ENCODE results near the gene ERMN.

The ERMN gene

GRCh38 chr2:157339965-157340655 is 14.5 kb upstream of the ERMN start:
- no peak for DNase-seq
- Mint-ChIP-seq H3K9me3 (peaks cover 35% of the 10 kb centered on the region), H3K27me3 (no peaks in the 10 kb centered on the region), H3K4me1 (ENCODE audit: low read depth) (peaks cover 43% of the 10 kb centered on the region), H3K4me3 (no peak overlapping the region), H3K27ac (no peak overlapping the region), H3K36me3 (ENCODE audit: low read depth) (peaks cover 46% of the 10 kb centered on the region)

DNA sequence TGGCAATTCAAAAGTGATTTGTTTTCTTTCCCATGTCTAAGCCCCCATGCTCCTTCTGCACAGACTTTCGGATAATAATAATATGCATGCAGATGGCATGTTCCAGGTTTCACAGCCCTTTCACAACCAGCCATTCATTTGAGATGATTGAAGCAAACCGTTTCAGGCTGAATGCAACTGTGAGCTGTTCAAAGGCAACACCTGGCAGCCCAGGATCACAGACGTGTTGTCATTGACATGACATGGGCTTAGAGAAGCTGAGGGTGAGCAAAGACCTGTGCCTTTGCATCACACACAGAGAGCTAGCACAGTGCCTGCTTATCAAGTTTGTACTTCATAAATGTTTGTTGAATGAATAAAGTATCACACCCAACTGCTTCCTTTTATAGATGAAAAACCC is 12.4 kb upstream of the ERMN start:
- Mint-ChIP-seq H3K27ac (no peak overlapping the region), H3K4me3 (no peak overlapping the region), H3K36me3 (ENCODE audit: low read depth) (peaks cover 25% of the 10 kb centered on the region), H3K27me3 (no peaks in the 10 kb centered on the region), H3K9me3 (peaks cover 15% of the 10 kb centered on the region), H3K4me1 (ENCODE audit: low read depth) (peaks cover 64% of the 10 kb centered on the region)
- no peak for DNase-seq

- Mint-ChIP-seq H3K27ac (peak overlapping the region; percentile 69), H3K4me1 (ENCODE audit: low read depth) (peaks cover 79% of the 10 kb centered on the region), H3K9me3 (no peaks in the 10 kb centered on the region), H3K36me3 (ENCODE audit: low read depth) (peaks cover 9% of the 10 kb centered on the region), H3K4me3 (no peak overlapping the region), H3K27me3 (no peaks in the 10 kb centered on the region)
- no peak for DNase-seq
Observed at GRCh38 chr2:157336137-157337010, 10.8 kb upstream of the ERMN start.

GRCh38 chr2:157334797-157335196 is 9.2 kb upstream of the ERMN start:
- DNase-seq = no peak
- Mint-ChIP-seq H3K27ac (peak overlapping the region; percentile 80), H3K9me3 (no peaks in the 10 kb centered on the region), H3K4me3 (peak overlapping the region; percentile 22), H3K27me3 (no peaks in the 10 kb centered on the region), H3K4me1 (ENCODE audit: low read depth) (peaks cover 88% of the 10 kb centered on the region), H3K36me3 (ENCODE audit: low read depth) (peaks cover 1% of the 10 kb centered on the region)

- Mint-ChIP-seq H3K27ac (peak overlapping the region; percentile 84), H3K4me3 (peak overlapping the region; percentile 11), H3K9me3 (no peaks in the 10 kb centered on the region), H3K4me1 (ENCODE audit: low read depth) (peaks cover 89% of the 10 kb centered on the region), H3K27me3 (no peaks in the 10 kb centered on the region), H3K36me3 (ENCODE audit: low read depth) (no peaks in the 10 kb centered on the region)
- DNase-seq = no peak
Observed at GRCh38 chr2:157334335-157334734, 8.7 kb upstream of the ERMN start.

DNA sequence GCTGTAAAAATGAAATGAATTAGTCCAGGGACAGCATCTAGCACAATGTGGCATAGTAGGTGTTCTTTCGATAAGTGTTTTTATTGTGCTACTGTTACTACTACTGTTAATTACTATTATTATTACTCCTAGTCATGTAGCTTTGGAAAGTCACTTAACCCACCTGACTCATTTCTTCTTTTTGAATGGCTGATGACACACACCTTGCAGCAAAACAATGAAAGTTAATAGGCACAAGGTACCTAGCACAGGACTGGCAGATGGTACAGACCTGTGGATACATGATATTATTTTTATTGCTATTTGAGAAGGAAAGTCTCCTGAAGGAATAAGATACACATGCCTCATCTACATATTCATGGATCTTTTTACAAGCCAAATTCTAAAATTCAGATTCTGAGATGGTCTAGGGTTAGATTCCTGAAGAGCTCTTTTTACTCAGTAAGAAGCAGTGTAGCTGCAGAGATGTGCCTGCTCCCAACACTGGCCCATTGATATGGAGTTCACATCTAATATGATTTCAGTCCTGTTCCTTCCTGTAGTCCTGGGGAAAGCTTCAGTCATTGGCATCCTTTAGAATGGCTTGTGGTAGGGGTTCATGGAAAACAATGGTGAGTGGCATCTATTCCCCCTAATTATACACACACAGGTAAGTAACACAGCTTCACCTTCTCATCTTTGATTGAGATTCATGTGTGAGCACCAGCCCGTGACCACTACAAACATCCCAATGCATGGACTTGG is 7.9 kb upstream of the ERMN start:
- H3K9me3 Mint-ChIP-seq = no peaks in the 10 kb centered on the region
- no peaks in the 10 kb centered on the region for H3K36me3 Mint-ChIP-seq (ENCODE audit: low read depth)
- DNase-seq = no peak
- no peaks in the 10 kb centered on the region for H3K27me3 Mint-ChIP-seq
- H3K4me3 Mint-ChIP-seq = no peak overlapping the region
- H3K27ac Mint-ChIP-seq = peak overlapping the region; percentile 84
- peaks cover 91% of the 10 kb centered on the region for H3K4me1 Mint-ChIP-seq (ENCODE audit: low read depth)

DNA sequence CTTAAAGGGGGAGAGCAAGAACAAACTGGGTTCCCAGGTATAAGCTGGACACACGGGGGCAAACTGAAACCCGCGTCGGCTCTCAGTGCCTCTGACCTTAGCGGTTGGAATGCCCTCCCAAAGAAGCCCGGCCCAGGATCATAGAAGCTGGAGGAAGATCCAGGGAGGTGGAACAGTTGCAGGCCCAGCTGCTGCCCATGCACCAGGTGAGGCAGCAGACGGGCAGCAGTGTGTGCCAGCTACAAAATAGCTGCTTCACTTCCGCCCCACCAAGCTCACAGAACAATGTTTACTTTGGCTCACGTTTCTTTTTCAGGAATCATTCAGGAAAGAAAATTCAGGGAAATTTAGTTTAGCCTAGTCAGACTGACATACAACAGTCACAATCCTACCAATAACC is 3.9 kb upstream of the ERMN start:
- Mint-ChIP-seq H3K4me1 (ENCODE audit: low read depth) (peaks cover 75% of the 10 kb centered on the region), H3K36me3 (ENCODE audit: low read depth) (no peaks in the 10 kb centered on the region), H3K4me3 (no peak overlapping the region), H3K27me3 (no peaks in the 10 kb centered on the region), H3K27ac (no peak overlapping the region), H3K9me3 (no peaks in the 10 kb centered on the region)
- DNase-seq = no peak

DNA sequence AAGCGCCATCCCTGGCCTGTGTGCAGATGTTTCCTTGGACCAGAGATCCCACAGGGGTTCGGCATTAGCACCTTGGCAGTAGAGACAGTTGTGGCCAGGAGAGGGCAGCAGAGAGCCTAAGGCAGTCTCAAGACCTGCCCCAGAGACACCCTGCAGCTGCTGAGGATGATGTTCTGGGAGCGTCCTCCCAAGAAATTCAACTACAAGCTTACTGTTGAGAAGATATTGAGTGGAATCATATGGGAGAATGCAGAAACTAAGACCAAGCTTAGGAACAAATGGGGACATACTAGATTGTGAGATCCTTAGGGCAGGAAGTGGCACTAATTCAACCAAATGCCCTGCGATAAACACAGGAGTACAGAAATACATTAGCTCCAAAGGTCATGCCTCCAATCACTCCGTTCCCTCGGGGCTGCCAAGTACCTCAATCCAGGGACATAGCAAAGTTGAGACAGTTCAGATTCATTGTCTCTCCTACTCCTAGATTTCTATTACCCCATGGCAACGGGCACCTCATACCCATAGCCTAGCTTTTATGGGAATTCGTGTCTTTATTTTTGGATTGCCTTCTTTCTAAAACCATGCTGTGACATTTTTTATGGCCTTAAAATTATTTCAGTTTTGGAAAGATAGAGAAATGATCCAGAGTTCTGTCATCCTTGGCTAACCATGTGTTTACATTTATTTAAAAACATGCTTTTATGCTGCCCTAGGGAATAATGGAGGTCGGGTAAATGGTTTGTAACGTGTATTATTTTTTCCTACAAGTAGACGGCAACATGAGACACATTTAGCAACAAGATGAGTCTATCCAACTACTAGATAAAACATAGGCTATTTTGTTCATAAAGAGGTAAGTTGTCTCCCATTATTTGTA is 2.2 kb upstream of the ERMN start:
- H3K36me3 Mint-ChIP-seq (ENCODE audit: low read depth) = no peaks in the 10 kb centered on the region
- no peaks in the 10 kb centered on the region for H3K9me3 Mint-ChIP-seq
- peaks cover 58% of the 10 kb centered on the region for H3K4me1 Mint-ChIP-seq (ENCODE audit: low read depth)
- H3K27ac Mint-ChIP-seq = peak overlapping the region; percentile 88
- no peaks in the 10 kb centered on the region for H3K27me3 Mint-ChIP-seq
- H3K4me3 Mint-ChIP-seq = peak overlapping the region; percentile 63
- DNase-seq = peak; percentile 91

DNA sequence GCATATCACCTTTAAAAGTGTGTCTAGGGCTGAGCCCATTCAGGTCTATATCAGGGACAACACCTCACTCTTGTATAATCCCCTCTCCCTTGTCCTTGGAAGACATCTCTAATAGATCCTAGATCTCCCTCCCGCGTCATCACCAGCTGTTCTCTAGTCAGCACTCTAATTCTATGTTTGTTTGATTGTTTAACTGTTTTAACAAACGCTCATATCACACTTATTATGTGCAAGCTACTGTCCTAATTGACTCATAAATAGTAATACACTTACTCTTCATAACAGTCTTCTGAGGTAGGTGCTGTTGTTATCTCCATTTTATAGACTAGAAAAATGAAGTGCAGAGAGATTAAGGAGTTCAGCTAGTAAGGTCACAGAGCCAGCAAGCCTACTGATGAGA is 1.6 kb upstream of the ERMN start:
- peaks cover 53% of the 10 kb centered on the region for H3K4me1 Mint-ChIP-seq (ENCODE audit: low read depth)
- no peaks in the 10 kb centered on the region for H3K9me3 Mint-ChIP-seq
- DNase-seq = no peak
- H3K4me3 Mint-ChIP-seq = peak overlapping the region; percentile 63
- peak overlapping the region; percentile 88 for H3K27ac Mint-ChIP-seq
- H3K36me3 Mint-ChIP-seq (ENCODE audit: low read depth) = no peaks in the 10 kb centered on the region
- H3K27me3 Mint-ChIP-seq = no peaks in the 10 kb centered on the region

- Mint-ChIP-seq H3K36me3 (ENCODE audit: low read depth) (no peaks in the 10 kb centered on the region), H3K4me1 (ENCODE audit: low read depth) (peaks cover 49% of the 10 kb centered on the region)
Observed at GRCh38 chr2:157326698-157327097, 1.1 kb upstream of the ERMN start.

DNA sequence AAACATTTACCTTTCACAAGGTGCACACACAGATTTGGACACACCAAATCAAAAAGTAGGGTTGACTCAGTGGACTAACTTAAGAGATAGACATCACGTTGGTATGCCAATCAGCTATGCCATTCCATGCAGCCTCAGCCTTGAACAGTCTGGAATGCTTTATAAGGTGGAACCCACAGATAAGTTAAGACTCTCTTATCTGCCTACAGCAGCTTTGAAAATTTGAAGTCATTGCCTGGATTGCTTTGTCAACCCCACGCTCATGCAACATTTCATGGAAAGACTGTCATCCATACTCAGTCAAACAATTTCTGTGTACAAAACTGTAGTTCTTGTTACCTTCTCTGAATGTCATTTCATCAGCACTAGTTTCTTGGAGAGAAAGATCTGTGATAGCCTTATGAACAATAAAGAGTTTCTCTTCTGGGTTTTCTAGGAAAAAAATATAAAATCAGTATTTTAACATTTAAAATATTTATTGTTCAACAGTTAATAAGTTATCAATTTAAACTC is 1.2 kb downstream of the ERMN start:
- Mint-ChIP-seq H3K4me1 (ENCODE audit: low read depth) (peaks cover 31% of the 10 kb centered on the region), H3K27ac (no peak overlapping the region), H3K27me3 (no peaks in the 10 kb centered on the region), H3K4me3 (no peak overlapping the region), H3K36me3 (ENCODE audit: low read depth) (peaks cover 9% of the 10 kb centered on the region), H3K9me3 (no peaks in the 10 kb centered on the region)
- DNase-seq = no peak

More at GRCh38 chr2:157326698-157327097, 1.1 kb upstream of the ERMN start:
- H3K27me3 Mint-ChIP-seq = no peaks in the 10 kb centered on the region
- DNase-seq = no peak
- H3K27ac Mint-ChIP-seq = no peak overlapping the region
- H3K9me3 Mint-ChIP-seq = no peaks in the 10 kb centered on the region
- no peak overlapping the region for H3K4me3 Mint-ChIP-seq

- Mint-ChIP-seq H3K27me3 (no peaks in the 10 kb centered on the region), H3K9me3 (no peaks in the 10 kb centered on the region), H3K4me3 (no peak overlapping the region), H3K27ac (no peak overlapping the region), H3K36me3 (ENCODE audit: low read depth) (peaks cover 9% of the 10 kb centered on the region), H3K4me1 (ENCODE audit: low read depth) (peaks cover 16% of the 10 kb centered on the region)
- DNase-seq = no peak
Observed at GRCh38 chr2:157322432-157322831, 3.2 kb downstream of the ERMN start.

DNA sequence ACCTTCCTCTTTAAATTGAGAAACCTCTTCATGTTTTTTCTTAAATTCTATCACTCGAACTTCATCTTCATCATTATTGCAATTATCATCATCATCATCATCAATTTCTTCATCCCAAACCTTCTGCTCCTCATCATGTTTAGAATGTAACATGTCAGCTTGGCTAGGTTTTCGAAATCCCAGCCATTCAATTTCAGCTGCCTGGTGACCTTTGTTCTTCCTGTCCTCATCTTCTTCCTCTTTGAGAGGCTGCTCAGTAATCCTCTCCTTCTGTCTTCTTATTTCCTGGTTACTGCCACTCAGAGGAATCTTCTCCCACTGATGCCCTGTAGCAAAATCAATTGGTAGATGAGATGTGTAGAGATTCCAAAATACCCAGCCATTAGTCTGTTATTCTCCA is 4.2 kb downstream of the ERMN start:
- peaks cover 9% of the 10 kb centered on the region for H3K36me3 Mint-ChIP-seq (ENCODE audit: low read depth)
- H3K4me1 Mint-ChIP-seq (ENCODE audit: low read depth) = peaks cover 9% of the 10 kb centered on the region
- no peak for DNase-seq
- no peaks in the 10 kb centered on the region for H3K9me3 Mint-ChIP-seq
- no peaks in the 10 kb centered on the region for H3K27me3 Mint-ChIP-seq
- no peak overlapping the region for H3K4me3 Mint-ChIP-seq
- no peak overlapping the region for H3K27ac Mint-ChIP-seq

DNA sequence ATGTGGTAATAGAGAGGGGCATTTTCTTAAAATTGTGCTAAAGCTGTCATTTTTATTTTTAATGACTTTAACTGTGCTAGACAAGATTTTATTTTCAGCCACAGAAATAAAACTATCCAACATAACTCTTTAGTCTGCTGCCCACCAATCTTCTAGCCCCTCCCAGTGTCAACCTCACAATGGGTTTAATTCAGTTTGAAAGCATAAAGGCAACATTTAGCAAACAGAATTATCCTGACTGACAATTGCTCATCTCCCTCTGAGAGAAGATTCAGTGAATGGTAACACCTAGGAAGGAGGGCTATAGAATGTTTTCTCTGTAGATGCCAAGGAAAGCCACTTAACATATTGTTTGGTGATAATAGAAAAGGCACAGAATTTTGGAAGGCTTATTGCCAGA is 5.2 kb downstream of the ERMN start:
- Mint-ChIP-seq H3K4me3 (no peak overlapping the region), H3K9me3 (no peaks in the 10 kb centered on the region), H3K27me3 (no peaks in the 10 kb centered on the region), H3K4me1 (ENCODE audit: low read depth) (peaks cover 13% of the 10 kb centered on the region), H3K27ac (no peak overlapping the region), H3K36me3 (ENCODE audit: low read depth) (peaks cover 9% of the 10 kb centered on the region)
- no peak for DNase-seq

Data from activated T-cell treated with anti-CD3 and anti-CD28 coated beads, Interleukin-2, amount 50 U/mL, for 24 hours (primary cell).